HG03439 (cell line): ENCODE measurements around the gene TAF11L5.
"Not testable (repeated sequence)": the region's sequence is repeated elsewhere in the genome, so short reads cannot be mapped to it uniquely, and the experiment has no call there.

Experiments
- ATAC-seq: cut with Tn5 transposase; IDR thresholded peaks from one replicate; pipeline ENCODE4 v1.9.1; 2021; ENCODE audit warnings: mild to moderate bottlenecking, moderate library complexity; ENCODE audit not compliant: unreplicated experiment

TAF11L5 gene

DNA sequence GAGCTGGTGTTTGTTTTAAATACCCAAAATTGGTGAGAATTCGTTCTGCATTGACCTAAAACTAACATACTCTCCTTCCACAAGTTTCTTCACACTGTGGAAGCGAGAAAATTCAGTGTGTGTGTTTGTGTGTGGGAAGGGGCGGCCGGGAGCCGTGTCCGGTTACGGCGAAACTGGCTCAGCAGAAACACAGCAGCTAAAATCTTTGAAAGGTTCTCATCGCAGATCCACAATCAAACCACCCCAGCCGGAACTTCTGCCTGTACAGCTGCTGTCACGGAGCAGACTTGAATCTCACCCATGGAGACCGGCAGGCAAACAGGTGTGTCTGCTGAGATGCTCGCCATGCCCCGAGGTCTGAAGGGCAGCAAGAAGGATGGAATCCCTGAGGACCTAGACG is at the start of gene TAF11L5:
Gene TAF11L5, plus strand, starts transcription at position 301 of the 400 bp plus-strand sequence.
- ATAC-seq, result not testable (repeated sequence)

DNA sequence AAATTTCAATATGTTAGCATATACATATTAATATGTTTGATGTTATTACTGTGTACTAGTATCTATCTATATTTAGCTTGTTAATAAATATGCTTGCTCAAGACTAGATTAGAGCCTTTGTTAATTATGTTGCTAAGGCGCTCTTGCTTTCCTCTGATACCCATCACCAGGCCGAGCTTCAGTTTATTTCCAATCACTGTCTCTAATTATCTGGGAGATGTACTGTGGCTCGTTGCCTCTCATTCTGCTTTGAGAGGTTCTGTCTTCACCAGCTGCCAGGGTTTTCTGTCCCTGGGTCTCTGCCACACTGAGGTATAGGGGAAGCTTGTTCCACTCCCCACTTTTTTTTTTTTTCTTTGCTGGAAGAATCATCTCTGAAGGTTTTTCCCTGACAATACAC is 48.0 kb upstream of the TAF11L5 start:
- no peak for ATAC-seq

DNA sequence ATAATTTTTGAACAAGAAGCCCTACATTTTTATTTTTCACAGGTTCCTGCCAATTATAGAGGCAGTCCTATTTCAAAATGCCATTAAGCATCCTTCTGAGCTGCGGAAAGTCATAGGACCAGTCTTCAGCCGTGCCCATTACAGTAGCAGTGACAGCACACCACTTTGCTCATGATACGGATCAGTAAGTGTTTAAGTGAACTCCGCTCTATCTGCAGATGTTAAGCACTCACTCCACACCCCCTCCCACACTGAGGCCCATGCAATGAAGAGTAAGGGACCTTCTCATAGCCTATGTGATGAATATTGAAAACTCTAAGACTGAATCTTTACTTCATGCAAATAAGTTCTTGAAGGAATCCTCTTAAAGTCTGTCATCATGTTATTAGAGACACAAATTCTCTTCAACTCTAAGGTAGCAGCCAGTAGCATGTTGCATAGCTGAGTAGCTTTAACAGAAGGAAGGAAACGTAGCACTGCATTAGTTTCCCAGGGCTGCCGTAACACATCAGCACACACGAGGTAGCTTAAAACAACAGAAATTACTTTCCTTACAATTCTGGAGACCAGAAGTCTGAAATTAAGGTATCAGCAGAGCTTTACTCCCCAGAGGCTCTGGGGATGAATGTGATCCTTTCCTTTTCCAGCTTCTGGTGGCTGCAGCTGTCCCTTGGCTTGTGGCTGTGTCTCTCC is 47.3 kb upstream of the TAF11L5 start:
- ATAC-seq, result no peak

DNA sequence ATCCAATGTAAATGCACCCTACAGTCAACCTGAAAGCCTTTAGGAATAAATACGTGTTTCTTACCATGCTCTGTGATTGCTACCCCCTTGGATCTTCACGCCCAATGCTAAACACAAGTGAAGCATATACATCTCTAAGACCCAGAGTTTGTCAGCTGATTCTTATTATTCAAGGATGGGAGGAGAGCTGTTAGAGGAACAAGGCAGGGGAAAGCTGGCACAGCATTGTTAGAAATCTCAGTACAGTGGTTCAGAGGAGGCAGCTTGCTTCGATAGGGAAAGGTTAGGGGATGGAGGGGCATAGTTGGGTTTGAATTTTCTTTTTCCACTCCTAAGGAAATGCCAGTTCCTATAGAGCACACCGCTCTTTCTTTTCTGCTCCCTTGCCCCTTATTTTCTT is 43.7 kb upstream of the TAF11L5 start:
- ATAC-seq, result no peak

DNA sequence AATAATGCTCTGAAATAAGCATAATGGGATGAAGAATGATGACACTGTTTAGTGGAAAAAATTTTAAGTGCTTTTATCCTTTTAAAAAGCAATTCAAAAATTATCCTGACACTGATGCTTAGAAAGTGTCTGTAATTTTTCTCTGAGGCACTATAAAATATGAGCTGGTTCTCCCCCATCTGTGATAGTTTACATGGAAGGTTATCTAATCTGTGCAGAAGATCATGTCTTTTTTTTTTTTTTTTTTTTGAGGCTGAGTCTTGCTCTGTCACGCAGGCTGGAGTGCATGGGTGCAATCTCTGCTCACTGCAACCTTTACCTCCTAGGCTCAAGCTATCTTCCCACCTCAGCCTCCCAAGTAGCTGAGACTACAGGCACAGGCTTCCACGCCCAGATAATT is 42.2 kb upstream of the TAF11L5 start:
- ATAC-seq, result no peak

DNA sequence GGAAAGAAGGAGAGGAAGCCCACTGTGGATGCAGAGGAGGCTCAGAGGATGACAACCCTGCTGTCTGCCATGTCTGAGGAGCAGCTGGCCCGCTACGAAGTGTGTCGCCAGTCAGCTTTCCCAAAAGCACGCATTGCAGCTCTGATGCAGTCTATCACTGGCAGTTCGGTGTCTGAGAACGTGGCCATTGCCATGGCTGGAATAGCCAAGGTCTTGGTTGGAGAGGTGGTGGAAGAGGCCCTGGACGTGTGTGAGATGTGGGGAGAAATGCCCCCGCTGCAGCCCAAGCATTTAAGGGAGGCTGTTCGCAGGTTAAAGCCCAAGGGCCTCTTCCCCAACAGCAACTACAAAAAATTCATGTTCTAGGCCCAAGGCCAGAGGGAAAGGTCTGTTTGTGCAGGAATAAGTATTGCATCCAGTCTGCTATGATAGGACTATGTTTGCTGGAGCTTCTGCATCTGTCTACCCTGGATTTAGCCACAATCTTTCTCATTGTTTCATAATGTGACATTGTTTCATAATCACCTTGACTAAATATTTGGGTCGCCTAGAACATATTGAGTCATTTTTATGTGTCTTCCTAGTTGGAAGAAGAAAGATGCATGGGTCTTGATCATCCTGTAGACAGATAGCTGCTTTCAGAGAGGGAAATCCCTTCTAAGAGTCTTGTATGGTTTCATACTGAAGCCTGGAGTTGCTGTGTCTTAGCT is 38.4 kb upstream of the TAF11L5 start:
- ATAC-seq, result not testable (repeated sequence)

DNA sequence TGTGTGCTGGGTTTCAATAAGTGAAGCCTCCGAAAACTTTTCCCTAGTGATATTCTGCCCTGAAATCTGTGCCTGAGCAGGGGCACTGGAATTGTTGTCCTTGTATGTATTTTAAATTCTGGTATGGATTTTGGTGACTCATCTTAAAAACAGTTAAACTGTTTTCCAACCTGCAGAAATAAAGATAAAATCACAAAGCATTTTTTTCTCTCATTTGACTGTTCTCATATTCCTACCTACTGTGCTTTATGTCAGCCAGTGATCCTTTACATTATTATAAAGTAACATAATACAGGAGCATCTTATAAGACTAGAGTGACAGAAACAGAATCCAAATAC is 37.9 kb upstream of the TAF11L5 start:
- no peak for ATAC-seq

DNA sequence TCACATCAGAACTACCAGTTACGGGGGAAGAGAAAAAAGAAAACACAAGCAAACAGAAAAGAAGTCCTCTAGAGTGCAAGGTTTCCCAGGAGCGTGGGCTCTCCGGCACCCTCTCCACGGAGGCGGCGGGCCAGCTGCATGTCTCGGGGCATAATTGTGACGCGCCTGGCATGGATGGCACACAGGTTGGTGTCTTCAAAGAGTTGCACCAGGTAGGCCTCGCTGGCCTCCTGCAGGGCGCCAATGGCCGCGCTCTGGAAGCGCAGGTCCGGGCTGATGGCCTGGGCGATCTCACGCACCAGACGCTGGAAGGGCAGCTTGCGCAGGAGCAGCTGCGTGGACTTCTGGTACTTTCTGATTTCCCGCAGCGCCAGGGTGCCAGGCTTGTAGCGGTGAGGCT is 33.8 kb upstream of the TAF11L5 start:
- ATAC-seq, result not testable (repeated sequence)

DNA sequence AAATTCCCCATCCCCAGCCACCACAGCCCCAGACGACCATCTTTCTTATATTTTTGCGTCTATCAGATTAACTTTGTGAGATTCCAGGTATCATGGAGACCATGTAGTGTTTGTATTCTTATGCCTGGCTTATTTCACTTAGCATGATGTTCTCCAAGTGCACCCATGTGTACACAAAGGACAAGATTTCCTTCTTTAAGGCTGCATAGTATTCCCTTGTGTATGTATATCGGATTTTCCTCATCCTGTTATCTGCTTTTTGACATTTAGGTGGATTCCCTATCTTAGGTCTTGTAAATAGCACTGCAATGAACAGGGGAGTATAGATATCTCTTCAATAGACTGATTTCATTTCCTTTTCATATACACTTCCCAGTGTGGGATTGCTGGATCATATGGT is 32.3 kb upstream of the TAF11L5 start:
- no peak for ATAC-seq

DNA sequence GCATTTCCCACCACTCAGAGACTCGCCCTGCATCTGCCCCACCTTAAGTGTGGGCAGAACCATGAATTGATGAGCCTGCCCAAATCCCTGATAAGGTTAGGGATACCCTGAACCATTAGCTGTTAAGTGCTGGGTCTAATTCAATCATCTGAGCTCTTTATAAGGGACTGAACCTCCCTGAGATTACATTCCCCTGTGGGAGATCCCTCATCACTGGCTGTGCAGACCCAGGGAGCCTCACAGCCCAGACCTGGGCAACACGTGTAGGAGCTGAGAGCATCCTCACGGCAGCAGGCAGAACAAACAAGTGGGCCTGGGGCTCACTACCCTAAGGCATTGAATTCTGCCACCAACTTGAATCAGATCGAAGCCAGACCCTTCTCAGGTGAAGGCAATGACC is 27.6 kb upstream of the TAF11L5 start:
- ATAC-seq, result no peak

DNA sequence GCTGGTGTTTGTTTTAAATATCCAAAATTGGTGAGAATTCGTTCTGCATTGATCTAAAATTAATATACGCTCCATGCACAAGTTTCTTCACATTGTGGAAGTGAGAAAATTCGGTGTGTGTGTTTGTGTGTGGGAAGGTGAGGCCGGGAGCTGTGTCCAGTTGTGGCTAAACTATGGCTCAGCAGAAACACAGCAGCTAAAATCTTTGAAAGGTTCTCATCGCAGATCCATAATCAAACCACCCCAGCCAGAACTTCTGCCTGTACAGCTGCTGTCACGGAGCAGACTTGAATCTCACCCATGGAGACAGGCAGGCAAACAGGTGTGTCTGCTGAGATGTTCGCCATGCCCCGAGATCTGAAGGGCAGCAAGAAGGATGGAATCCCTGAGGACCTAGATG is 27.1 kb upstream of the TAF11L5 start, which contains the start of gene TAF11L2:
Gene TAF11L2, plus strand, starts transcription at position 301 of the 400 bp plus-strand sequence.
- ATAC-seq, result not testable (repeated sequence)

DNA sequence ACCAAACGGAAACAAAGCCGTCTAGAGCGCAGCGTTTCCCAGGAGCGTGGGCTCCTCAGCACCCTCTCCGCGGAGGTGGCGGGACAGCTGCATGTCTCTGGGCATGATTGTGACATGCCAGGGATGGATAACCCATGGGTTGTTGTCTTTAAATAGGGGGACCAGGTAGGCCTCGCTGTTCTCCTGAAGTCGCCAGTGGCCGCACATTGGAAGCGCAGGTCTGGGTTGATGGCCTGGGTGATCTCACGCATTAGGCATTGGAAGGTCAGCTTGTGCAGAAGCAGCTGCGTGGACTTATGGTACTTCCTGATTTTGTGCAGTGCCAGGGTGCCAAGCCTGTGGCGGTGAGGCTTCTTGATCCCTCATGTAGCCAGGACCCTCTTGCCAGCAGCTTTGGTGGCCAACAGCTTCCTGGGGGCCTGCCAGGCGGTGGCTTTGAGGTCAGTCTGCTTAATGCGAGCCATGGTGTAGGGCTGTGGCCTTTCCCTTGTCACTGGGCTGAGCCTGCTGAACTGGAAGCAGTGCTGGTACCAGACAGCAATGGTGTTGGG is 13.2 kb upstream of the TAF11L5 start:
- no peak for ATAC-seq

DNA sequence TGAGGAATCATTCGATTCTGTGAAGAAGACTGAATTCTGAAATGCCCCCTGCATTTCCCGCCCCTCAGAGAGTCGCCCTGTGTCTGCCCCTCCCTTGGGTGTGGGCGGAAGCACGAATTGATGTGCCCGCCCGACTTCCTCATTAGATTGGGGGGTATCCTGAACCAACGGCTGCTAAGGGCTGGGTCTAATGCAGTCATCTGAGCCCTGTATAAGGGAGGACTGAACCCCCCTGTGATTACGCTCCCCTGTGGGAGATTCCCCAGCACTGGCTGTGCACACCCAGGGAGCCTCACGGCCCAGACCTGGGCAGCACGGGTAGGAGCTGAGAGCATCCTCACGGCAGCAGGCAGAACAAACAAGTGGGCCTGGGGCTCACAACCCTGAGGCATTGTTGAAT is 7.5 kb upstream of the TAF11L5 start:
- not testable (repeated sequence) for ATAC-seq

DNA sequence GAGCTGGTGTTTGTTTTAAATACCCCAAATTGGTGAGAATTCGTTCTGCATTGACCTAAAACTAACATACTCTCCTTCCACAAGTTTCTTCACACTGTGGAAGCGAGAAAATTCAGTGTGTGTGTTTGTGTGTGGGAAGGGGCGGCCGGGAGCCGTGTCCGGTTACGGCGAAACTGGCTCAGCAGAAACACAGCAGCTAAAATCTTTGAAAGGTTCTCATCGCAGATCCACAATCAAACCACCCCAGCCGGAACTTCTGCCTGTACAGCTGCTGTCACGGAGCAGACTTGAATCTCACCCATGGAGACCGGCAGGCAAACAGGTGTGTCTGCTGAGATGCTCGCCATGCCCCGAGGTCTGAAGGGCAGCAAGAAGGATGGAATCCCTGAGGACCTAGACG is 7.0 kb upstream of the TAF11L5 start, which contains the start of gene TAF11L3:
Gene TAF11L3, plus strand, starts transcription at position 301 of the 400 bp plus-strand sequence.
- ATAC-seq, result not testable (repeated sequence)

DNA sequence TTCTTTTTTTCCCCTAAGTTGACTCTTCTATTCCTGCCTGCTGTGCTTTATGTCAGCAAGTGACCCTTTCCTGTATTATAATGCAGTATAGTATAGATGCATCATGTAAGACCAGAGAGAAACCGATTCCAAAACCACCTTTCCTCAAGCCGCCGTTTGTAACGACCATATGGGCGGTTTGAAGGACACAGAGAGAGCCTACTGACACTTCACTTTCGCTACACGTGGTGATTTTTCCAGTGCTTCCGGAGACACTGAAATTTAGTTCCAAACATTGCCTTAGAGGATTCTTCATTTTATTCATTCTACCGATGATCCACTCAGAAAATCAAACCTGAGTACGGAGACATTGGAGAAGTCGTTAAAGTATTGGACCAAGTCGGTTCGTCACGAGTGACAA is 5.5 kb upstream of the TAF11L5 start:
- ATAC-seq, result not testable (repeated sequence)

DNA sequence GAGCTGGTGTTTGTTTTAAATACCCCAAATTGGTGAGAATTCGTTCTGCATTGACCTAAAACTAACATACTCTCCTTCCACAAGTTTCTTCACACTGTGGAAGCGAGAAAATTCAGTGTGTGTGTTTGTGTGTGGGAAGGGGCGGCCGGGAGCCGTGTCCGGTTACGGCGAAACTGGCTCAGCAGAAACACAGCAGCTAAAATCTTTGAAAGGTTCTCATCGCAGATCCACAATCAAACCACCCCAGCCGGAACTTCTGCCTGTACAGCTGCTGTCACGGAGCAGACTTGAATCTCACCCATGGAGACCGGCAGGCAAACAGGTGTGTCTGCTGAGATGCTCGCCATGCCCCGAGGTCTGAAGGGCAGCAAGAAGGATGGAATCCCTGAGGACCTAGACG is 3.5 kb upstream of the TAF11L5 start, which contains the start of gene TAF11L4:
Gene TAF11L4, plus strand, starts transcription at position 301 of the 400 bp plus-strand sequence.
- not testable (repeated sequence) for ATAC-seq

DNA sequence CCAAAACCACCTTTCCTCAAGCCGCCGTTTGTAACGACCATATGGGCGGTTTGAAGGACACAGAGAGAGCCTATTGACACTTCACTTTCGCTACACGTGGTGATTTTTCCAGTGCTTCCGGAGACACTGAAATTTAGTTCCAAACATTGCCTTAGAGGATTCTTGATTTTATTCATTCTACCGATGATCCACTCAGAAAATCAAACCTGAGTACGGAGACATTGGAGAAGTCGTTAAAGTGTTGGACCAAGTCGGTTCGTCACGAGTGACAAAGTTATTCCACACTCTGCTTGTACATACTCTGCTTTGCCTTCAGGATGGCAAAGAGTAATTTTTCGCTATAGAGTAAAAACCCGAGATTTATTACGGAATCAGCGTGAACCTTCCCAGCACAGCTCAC is 1.5 kb downstream of the TAF11L5 start:
- not testable (repeated sequence) for ATAC-seq

DNA sequence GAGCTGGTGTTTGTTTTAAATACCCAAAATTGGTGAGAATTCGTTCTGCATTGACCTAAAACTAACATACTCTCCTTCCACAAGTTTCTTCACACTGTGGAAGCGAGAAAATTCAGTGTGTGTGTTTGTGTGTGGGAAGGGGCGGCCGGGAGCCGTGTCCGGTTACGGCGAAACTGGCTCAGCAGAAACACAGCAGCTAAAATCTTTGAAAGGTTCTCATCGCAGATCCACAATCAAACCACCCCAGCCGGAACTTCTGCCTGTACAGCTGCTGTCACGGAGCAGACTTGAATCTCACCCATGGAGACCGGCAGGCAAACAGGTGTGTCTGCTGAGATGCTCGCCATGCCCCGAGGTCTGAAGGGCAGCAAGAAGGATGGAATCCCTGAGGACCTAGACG is 3.3 kb downstream of the TAF11L5 start, which contains the start of gene TAF11L6:
Gene TAF11L6, plus strand, starts transcription at position 301 of the 400 bp plus-strand sequence.
- not testable (repeated sequence) for ATAC-seq
